MG63 (cell line): ENCODE results near the gene C1orf35. TPM values are rescaled to one million over a fixed set of nuclear protein-coding genes. Genes with fewer than 3 reads are reported as not detected.

Source experiments
- DNase-seq: peaks from one replicate; pipeline ENCODE4 v3.0.0-alpha.2; 2020
- H3K27me3 ChIP-seq: fragments of 250-450 bp; sonication (Bioruptor Pico); 2 replicates; pipeline ENCODE4 v1.5.1; 2020; ENCODE audit warnings: mild to moderate bottlenecking, moderate library complexity
- H3K36me3 ChIP-seq: fragments of 250-450 bp; sonication (Bioruptor Pico); 2 replicates; pipeline ENCODE4 v1.5.1; 2020; ENCODE audit warnings: mild to moderate bottlenecking, moderate library complexity
- H3K4me3 ChIP-seq: fragments of 250-450 bp; sonication (Bioruptor Pico); 2 replicates; pipeline ENCODE4 v1.5.1; 2020; ENCODE audit warnings: mild to moderate bottlenecking, moderate library complexity
- H3K9me3 ChIP-seq: fragments of 250-450 bp; sonication (Bioruptor Pico); 2 replicates; pipeline ENCODE4 v1.5.1; 2020; ENCODE audit warnings: mild to moderate bottlenecking, moderate library complexity
- total RNA-seq: library from RNA; depleted of rRNA; stranded (reverse); fragments of >200 nt; shearing (Covaris generic); gene quantifications from 2 replicates; pipeline ENCODE4 v1.2.3, GENCODE V29; 2014; ENCODE audit warnings: low replicate concordance

C1orf35 gene
- total RNA-seq, 1 experiment from 2014 or later: 38.6 TPM

GRCh38 chr1:228077565-228078330 is 25.4 kb downstream of the C1orf35 start:
- no peak for DNase-seq
- Histone ChIP-seq H3K4me3 (no peak overlapping the region), H3K36me3 (no peaks in the 10 kb centered on the region; the same call in 1 of the 2 replicates), H3K27me3 (no peaks in the 10 kb centered on the region), H3K9me3 (no peaks in the 10 kb centered on the region)

GRCh38 chr1:228076796-228077430 is 26.2 kb downstream of the C1orf35 start:
- no peaks in the 10 kb centered on the region for H3K27me3 ChIP-seq
- no peak overlapping the region for H3K4me3 ChIP-seq
- no peaks in the 10 kb centered on the region for H3K9me3 ChIP-seq
- H3K36me3 ChIP-seq: no peaks in the 10 kb centered on the region; the same call in 1 of the 2 replicates
- no peak for DNase-seq

DNA sequence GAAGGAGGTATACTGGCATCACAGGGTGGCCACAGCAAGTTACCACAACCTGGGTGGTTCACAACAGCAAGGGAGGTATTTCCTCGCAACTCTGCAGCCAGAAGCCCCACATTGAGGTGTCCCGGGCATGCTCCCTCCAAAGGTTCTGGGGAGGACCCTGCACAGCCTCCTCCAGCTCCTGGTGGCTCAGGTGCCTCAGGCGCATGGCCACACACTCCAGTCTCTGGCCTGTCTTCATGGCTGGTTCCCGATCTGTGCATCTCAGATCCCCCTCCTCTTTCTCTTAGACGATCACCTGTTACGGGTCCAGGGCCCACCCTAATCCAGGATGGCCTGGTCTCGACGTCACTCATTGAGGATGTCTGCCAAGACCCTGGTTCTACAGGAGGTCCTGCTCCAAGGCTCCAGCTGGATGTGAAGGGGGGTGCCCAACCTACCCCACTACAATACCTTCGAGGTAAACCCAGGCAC is 27.3 kb downstream of the C1orf35 start:
- no peaks in the 10 kb centered on the region for H3K27me3 ChIP-seq
- no peaks in the 10 kb centered on the region for H3K9me3 ChIP-seq
- no peak for DNase-seq
- H3K36me3 ChIP-seq: no peaks in the 10 kb centered on the region; the same call in 1 of the 2 replicates
- H3K4me3 ChIP-seq: no peak overlapping the region

DNA sequence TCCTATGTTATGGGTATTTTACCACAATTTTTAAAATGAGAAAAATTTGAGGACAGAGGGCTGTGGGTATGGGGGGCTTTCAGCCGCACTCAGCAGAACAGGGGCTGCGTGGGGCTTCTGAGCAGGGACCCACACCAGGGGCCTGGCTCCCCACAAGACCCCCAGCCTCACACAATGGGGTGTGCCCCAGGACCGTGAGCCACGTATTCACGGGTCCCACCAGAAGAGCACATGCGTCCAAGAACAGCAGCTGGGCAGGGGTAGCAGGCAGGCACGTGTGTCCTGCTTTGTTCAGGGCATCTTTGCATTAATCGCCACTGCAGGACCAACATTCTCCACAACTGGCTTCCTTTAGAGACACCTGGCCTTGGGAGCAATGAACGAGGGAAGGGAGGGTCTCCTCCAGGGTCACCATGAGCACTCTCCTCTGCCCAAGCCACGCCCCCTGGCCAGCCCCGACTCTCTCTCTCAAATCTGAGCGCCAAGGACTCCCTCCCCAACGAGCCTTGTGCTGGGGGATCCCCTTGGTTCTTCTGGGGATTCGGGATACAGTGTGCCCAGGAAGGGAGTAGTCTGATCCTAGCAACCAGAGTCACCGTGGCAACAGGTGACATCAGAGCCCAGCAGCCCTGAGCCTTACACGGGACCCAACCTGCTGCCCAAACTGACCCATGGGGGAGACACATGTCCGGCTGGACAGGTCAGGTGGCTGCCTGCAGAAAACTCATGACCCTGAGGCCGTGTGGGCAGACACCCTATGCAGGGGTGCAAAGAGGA is 28.0 kb downstream of the C1orf35 start:
- no peaks in the 10 kb centered on the region; the same call in 1 of the 2 replicates for H3K36me3 ChIP-seq
- H3K27me3 ChIP-seq: no peaks in the 10 kb centered on the region
- no peak for DNase-seq
- no peak overlapping the region for H3K4me3 ChIP-seq
- no peaks in the 10 kb centered on the region for H3K9me3 ChIP-seq

GRCh38 chr1:228073857-228074545 is 29.1 kb downstream of the C1orf35 start:
- Histone ChIP-seq H3K27me3 (no peaks in the 10 kb centered on the region), H3K9me3 (no peaks in the 10 kb centered on the region), H3K36me3 (no peaks in the 10 kb centered on the region), H3K4me3 (no peak overlapping the region)
- no peak for DNase-seq

- Histone ChIP-seq H3K4me3 (no peak overlapping the region), H3K9me3 (no peaks in the 10 kb centered on the region)
- no peak for DNase-seq
Measured at GRCh38 chr1:228073061-228073856, 29.9 kb downstream of the C1orf35 start.

DNA sequence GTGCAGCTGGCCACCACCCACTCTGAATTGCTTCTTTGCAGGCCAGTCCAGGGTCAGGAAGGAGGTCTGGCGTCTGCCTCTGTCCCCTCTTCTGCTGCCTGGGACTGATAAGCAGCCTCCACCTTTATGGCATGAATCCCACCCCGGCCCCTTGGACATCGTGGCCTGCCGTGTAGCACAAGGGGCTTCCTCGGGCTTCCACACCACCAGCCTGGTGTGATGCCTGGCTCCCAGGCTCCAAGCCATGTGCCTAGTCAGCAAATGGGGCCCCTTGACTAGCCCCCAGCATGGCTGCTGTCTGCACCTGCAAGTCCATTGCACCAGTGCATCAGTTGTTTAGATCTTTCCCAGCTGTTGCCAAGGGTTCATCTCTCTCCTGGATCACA is 30.5 kb downstream of the C1orf35 start:
- DNase-seq: no peak
- Histone ChIP-seq H3K9me3 (no peaks in the 10 kb centered on the region), H3K27me3 (no peaks in the 10 kb centered on the region), H3K36me3 (no peaks in the 10 kb centered on the region), H3K4me3 (no peak overlapping the region)

More at GRCh38 chr1:228073061-228073856, 29.9 kb downstream of the C1orf35 start:
- Histone ChIP-seq H3K36me3 (no peaks in the 10 kb centered on the region), H3K27me3 (no peaks in the 10 kb centered on the region)

DNA sequence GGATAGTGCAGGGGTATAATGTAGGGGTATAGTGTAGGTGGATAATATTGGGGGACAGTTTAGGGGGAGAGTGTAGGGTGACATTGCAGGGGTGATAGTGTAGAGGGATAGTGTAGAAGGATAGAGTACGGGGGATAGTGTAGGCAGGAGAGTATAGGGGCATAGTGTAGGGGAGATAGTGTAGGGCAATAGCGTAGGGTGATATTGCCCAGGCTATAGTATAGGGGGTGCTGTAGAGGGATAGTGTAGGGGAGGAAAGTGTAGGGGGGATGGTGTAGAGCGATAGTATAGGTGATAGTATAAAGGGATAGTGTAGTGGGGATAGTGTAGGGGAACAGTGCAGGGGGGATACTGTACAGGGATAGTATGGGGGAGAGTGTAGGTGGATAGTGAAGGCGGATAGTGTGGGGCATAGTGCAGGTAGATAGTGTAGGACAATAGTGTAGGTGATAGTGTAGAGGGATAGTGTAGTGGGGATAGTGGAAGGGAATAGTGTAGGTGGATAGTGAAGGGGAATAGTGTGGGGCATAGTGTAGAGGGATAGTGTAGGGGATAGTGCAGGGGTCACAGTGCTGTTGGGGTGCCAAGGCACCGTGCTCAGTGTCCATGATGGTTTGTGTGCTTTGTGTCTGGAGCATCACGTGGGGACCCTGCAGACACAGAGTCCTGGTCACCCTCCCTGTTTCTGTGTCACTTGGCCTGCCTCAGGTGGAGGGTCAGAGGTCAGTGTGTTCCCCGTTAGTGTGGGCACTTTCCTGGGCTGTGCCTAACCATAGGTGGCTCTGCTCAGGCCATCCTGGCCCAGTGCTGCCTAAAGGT is 31.1 kb downstream of the C1orf35 start:
- no peaks in the 10 kb centered on the region for H3K36me3 ChIP-seq
- DNase-seq: no peak
- H3K9me3 ChIP-seq: no peaks in the 10 kb centered on the region
- no peak overlapping the region for H3K4me3 ChIP-seq
- H3K27me3 ChIP-seq: peaks cover 4% of the 10 kb centered on the region; the same call in 1 of the 2 replicates

GRCh38 chr1:228070851-228071250 is 32.3 kb downstream of the C1orf35 start:
- Histone ChIP-seq H3K4me3 (no peak overlapping the region), H3K36me3 (no peaks in the 10 kb centered on the region), H3K9me3 (no peaks in the 10 kb centered on the region), H3K27me3 (peaks cover 7% of the 10 kb centered on the region; the same call in 1 of the 2 replicates)
- no peak for DNase-seq

DNA sequence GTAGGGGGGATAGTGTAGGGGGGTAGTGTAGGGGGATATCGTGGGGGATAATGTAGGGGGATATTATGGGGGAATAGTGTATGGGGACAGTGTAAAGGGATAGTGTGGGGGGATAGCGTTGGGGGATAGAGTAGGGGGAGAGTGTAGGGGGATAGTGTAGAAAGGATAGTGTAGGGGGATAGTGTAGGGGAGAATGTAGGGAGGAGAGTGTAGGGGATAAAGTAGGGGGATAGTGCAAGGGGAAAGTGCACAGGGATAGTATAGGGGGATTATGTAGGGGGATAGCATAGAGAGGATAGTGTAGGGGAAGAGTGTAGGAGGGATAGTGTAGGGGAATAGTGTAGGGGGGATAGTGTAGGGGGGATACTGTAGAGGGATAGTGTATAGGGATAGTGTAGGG is 33.0 kb downstream of the C1orf35 start:
- no peak for DNase-seq
- no peak overlapping the region for H3K4me3 ChIP-seq
- no peaks in the 10 kb centered on the region for H3K36me3 ChIP-seq
- H3K27me3 ChIP-seq: peaks cover 7% of the 10 kb centered on the region; the same call in 1 of the 2 replicates
- H3K9me3 ChIP-seq: no peaks in the 10 kb centered on the region

DNA sequence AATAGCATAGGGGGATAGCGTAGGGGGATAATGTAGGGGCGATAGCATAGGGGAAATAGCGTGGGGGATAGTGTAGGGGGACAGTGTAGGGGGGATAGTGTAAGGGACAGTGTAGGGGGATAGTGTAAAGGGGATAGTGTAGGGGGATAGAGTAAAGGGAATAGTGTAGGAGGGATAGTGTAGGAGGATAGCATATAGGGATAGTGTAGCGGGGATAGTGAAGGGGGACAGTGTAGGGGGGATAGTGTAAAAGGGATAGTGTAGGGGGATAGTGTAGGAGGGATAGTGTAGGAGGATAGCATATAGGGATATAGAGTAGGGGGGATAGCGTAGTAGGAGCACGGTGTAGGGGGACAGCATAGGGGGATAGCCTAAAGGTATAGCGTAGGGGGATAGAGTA is 34.8 kb downstream of the C1orf35 start:
- no peak for DNase-seq
- no peak overlapping the region for H3K4me3 ChIP-seq
- peaks cover 7% of the 10 kb centered on the region; the same call in 1 of the 2 replicates for H3K27me3 ChIP-seq
- H3K9me3 ChIP-seq: no peaks in the 10 kb centered on the region
- H3K36me3 ChIP-seq: no peaks in the 10 kb centered on the region

DNA sequence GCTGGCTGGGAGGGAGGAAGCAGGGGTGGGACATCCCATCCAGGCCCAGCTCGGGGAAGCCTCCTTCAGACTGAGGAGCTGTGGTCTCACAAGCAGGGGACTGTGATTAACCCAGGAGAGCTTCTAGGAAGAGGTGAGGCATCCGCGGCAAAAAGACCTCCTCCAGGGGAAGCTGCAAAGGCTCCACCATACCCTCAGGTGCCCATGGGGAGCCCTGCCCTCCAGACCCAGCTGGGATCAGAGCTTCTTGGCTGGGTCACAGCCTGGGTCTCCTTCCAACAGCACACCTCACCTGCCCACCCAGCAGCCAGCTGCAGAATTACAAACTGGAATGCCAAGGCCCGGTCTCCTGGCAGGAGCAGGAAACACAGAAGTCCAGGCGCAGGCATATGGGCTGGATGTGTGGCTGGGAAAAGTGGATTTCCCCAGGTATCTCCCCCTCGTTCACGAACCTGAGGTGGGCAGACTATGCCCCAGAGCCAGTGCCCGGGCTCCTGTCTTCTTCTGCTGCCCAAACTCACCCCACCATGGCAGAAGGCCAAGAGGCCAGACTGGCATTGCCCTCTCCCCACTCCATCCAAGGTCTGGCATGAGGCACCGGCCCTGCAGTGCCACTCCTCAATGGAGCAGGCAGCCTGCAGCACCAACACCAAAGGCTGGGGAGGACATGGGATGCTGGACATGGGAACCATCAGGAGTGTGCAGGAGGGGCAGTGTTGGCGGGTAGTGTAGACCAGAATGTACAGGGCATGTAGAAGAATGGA is 36.1 kb downstream of the C1orf35 start:
- H3K9me3 ChIP-seq: no peaks in the 10 kb centered on the region
- peaks cover 7% of the 10 kb centered on the region; the same call in 1 of the 2 replicates for H3K27me3 ChIP-seq
- DNase-seq: no peak
- H3K36me3 ChIP-seq: no peaks in the 10 kb centered on the region
- H3K4me3 ChIP-seq: no peak overlapping the region

GRCh38 chr1:228066416-228066815 is 36.7 kb downstream of the C1orf35 start:
- Histone ChIP-seq H3K36me3 (no peaks in the 10 kb centered on the region), H3K27me3 (peaks cover 7% of the 10 kb centered on the region; the same call in 1 of the 2 replicates), H3K4me3 (no peak overlapping the region), H3K9me3 (no peaks in the 10 kb centered on the region)
- DNase-seq: no peak

- DNase-seq: no peak
- H3K4me3 ChIP-seq: no peak overlapping the region
- no peaks in the 10 kb centered on the region for H3K36me3 ChIP-seq
- no peaks in the 10 kb centered on the region for H3K9me3 ChIP-seq
- H3K27me3 ChIP-seq: peaks cover 7% of the 10 kb centered on the region; the same call in 1 of the 2 replicates
Measured at GRCh38 chr1:228065543-228066347, 37.4 kb downstream of the C1orf35 start.
